Dendritic cell treated with granulocyte-macrophage colony-stimulating factor and Interleukin-4, amounts not matched to agents 40 ng/mL and 50 ng/mL, for 4 days (primary cell): ENCODE measurements around the gene EGFLAM.

Source experiments
- H3K27ac Mint-ChIP-seq: one replicate; pipeline ENCODE4 v1.8.0; 2022; ENCODE audit warnings: mild to moderate bottlenecking, mixed read lengths
- H3K27me3 Mint-ChIP-seq: one replicate; pipeline ENCODE4 v1.8.0; 2022; ENCODE audit warnings: mild to moderate bottlenecking, mixed read lengths
- H3K36me3 Mint-ChIP-seq: one replicate; pipeline ENCODE4 v1.8.0; 2022; ENCODE audit warnings: low read depth, mixed read lengths
- H3K4me1 Mint-ChIP-seq: one replicate; pipeline ENCODE4 v1.8.0; 2022; ENCODE audit warnings: low read depth, mixed read lengths
- H3K4me3 Mint-ChIP-seq: one replicate; pipeline ENCODE4 v1.8.0; 2022; ENCODE audit warnings: mild to moderate bottlenecking, moderate library complexity, mixed read lengths
- H3K9me3 Mint-ChIP-seq: one replicate; pipeline ENCODE4 v1.8.0; 2022; ENCODE audit warnings: mixed read lengths
- intact Hi-C: fragments of 100-400 bp; cut with micrococcal nuclease; formaldehyde crosslinking; loops from one replicate; pipeline ENCODE4 v1.15.0; 2022

EGFLAM gene

DNA sequence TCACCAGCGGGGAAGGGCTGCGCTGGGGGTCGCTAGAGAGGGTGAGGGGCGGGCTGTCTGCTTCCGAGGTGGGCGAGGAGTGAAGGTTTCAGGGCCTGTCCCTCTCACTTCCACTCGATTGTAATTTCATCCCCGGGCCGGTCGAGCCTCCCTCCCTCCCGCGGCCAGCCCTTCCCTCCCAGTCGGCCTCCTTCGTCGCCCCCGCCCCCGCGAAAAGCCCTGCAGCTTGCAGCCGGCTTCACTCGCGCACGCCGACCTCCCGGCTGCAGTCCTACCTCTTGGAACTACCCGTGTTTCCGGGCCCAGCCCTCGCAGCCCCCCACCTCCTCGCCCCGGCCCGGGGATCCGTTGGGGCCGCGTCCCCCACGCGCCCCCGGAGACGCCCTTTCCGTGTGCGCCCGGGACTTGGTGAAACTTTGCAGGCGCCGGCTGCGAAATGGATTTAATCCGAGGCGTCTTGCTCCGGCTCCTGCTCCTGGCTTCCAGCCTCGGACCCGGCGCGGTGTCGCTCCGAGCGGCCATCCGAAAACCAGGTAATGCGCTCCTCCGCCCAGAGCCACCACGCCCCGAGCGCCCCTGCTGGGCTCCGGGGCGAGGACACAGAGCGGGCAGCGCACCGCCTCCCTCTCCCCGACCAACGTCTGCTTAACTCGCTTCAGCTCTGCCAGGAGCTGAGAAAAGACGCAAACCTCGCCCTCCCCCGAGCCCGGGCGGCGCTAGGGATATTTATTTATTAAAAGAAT, at the start of gene EGFLAM:
Gene EGFLAM (plus strand): TSS at position 241 of the 743 bp plus-strand sequence. CDS start 196 bp downstream, at position 437.
- H3K36me3 Mint-ChIP-seq, result no peaks in the 10 kb centered on the region
- no peak within 1 kb of the TSS for H3K4me3 Mint-ChIP-seq
- intact Hi-C loops, result no loop called here
- no peaks in the 10 kb centered on the region for H3K4me1 Mint-ChIP-seq
- H3K27ac Mint-ChIP-seq, result no peak within 1 kb of the TSS
- peaks cover 62% of the 10 kb centered on the region for H3K27me3 Mint-ChIP-seq
- H3K9me3 Mint-ChIP-seq, result no peaks in the 10 kb centered on the region

- Mint-ChIP-seq H3K27ac (no peak overlapping the region), H3K4me3 (no peak overlapping the region), H3K9me3 (no peaks in the 10 kb centered on the region), H3K27me3 (peaks cover 5% of the 10 kb centered on the region), H3K36me3 (no peaks in the 10 kb centered on the region), H3K4me1 (no peaks in the 10 kb centered on the region)
- intact Hi-C loops, result no loop called here
These were observed 49.5 kb upstream of the EGFLAM start for GRCh38 chr5:38208782-38209378.

DNA sequence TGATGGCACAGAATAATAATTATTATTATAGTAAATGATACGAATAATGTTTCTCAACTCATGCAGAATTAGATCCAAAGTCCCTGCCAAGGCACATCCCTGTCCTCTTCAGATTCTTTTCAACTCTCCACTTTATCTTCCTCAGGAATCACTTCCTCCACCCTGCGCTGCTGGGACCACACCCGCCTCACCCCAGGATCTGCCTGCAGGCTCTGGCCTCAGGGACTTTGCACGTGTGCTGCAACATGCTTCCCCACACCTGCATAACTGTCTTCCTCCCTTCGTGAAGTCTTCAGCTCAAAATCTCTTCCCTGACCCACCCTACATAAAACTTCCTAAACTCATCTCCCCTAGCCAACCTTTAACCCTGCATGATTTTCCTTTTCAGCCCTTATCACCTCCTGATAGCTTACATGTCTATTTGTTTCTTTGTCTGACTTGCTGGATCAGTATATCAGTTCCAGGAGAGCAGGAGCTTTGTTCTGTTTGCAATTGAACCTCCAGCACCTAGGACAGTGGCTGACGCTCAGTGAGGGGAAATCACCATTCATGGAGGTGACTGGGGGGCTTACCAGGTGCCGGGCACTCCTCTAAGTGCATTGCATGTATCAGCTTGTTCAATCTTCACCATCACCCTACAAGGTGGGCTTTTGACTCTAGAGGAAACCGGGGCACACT, 47.5 kb upstream of the EGFLAM start:
- Mint-ChIP-seq H3K36me3 (no peaks in the 10 kb centered on the region), H3K4me3 (no peak overlapping the region), H3K9me3 (no peaks in the 10 kb centered on the region), H3K4me1 (no peaks in the 10 kb centered on the region), H3K27ac (no peak overlapping the region), H3K27me3 (peaks cover 2% of the 10 kb centered on the region)
- intact Hi-C loops, result no loop called here

DNA sequence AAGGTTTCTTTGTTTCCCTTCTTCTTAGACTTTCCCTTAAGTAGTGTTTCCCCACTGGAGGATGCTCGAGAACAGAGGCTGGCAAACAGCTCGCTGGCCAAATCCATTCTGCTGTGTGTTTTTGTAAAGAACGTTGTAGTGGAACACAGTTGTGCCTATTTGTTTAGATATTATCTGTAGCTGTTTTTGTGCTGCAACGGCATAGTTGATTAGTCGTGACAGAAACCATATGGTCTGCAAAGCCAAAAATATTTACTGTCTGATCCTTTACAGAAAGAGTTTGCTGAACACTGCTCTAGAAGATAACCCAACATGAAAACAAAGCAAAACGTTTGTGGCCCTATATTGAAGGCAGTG, 47.0 kb upstream of the EGFLAM start:
- intact Hi-C loops, result no loop called here
- Mint-ChIP-seq H3K9me3 (no peaks in the 10 kb centered on the region), H3K27ac (no peak overlapping the region), H3K4me1 (no peaks in the 10 kb centered on the region), H3K36me3 (no peaks in the 10 kb centered on the region), H3K4me3 (no peak overlapping the region), H3K27me3 (peaks cover 2% of the 10 kb centered on the region)

DNA sequence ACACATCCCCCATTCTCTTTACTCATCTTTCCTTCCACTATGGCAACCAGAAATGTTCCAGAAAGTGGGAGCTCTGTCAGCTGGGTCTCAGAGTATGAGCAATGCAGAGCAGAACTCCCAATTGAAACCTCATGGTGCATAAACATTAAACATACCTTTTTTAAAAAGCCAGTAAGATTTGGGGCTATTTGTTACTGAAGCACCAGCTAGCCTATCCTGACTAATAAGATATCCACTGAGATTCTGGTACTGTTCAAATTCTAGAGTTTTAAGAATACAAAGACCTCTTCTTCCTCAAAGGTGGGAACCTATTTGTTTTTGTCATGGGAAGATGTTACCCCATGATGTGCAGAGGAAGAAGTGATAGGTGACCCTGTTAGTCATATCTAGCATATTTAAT, 46.1 kb upstream of the EGFLAM start:
- Mint-ChIP-seq H3K27me3 (no peaks in the 10 kb centered on the region), H3K4me1 (no peaks in the 10 kb centered on the region), H3K9me3 (no peaks in the 10 kb centered on the region), H3K27ac (no peak overlapping the region), H3K36me3 (no peaks in the 10 kb centered on the region), H3K4me3 (no peak overlapping the region)
- intact Hi-C loops, result no loop called here

DNA sequence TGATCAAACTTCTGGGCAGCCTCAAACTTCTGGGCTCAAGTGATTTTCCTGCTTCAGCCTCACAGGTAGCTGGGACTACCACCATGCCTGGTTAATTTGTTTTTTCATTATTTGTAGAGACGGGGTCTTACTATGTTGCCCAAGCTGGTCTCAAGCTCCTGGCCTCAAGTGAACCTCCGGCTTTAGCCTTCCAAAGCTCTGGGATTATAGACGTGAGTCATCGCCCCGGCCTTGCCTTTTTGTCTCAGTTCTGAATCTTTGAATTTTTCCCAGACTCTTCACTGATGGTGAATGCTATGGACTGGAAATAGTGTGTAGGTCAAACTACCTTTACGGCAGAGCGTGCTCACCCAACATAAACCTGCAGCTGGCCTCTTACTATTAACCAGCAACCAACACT, 32.3 kb upstream of the EGFLAM start:
- H3K9me3 Mint-ChIP-seq, result no peaks in the 10 kb centered on the region
- H3K27me3 Mint-ChIP-seq, result no peaks in the 10 kb centered on the region
- H3K36me3 Mint-ChIP-seq, result no peaks in the 10 kb centered on the region
- intact Hi-C loops, result no loop called here
- no peaks in the 10 kb centered on the region for H3K4me1 Mint-ChIP-seq
- no peak overlapping the region for H3K27ac Mint-ChIP-seq
- H3K4me3 Mint-ChIP-seq, result no peak overlapping the region

GRCh38 chr5:38228914-38229313, 29.4 kb upstream of the EGFLAM start:
- peaks cover 1% of the 10 kb centered on the region for H3K27me3 Mint-ChIP-seq
- no peak overlapping the region for H3K4me3 Mint-ChIP-seq
- H3K27ac Mint-ChIP-seq, result no peak overlapping the region
- no peaks in the 10 kb centered on the region for H3K4me1 Mint-ChIP-seq
- H3K9me3 Mint-ChIP-seq, result peaks cover 1% of the 10 kb centered on the region
- intact Hi-C loops, result no loop called here
- H3K36me3 Mint-ChIP-seq, result no peaks in the 10 kb centered on the region

- Mint-ChIP-seq H3K27ac (no peak overlapping the region), H3K27me3 (peaks cover 1% of the 10 kb centered on the region), H3K4me1 (no peaks in the 10 kb centered on the region), H3K4me3 (no peak overlapping the region), H3K9me3 (peaks cover 8% of the 10 kb centered on the region), H3K36me3 (no peaks in the 10 kb centered on the region)
- intact Hi-C loops, result no loop called here
These were observed 23.6 kb upstream of the EGFLAM start for GRCh38 chr5:38234737-38235136.

- H3K36me3 Mint-ChIP-seq, result no peaks in the 10 kb centered on the region
- no peak overlapping the region for H3K27ac Mint-ChIP-seq
- peaks cover 3% of the 10 kb centered on the region for H3K27me3 Mint-ChIP-seq
- intact Hi-C loops, result no loop called here
- peaks cover 8% of the 10 kb centered on the region for H3K9me3 Mint-ChIP-seq
- no peak overlapping the region for H3K4me3 Mint-ChIP-seq
- no peaks in the 10 kb centered on the region for H3K4me1 Mint-ChIP-seq
These were observed 20.7 kb upstream of the EGFLAM start for GRCh38 chr5:38237681-38238080.

DNA sequence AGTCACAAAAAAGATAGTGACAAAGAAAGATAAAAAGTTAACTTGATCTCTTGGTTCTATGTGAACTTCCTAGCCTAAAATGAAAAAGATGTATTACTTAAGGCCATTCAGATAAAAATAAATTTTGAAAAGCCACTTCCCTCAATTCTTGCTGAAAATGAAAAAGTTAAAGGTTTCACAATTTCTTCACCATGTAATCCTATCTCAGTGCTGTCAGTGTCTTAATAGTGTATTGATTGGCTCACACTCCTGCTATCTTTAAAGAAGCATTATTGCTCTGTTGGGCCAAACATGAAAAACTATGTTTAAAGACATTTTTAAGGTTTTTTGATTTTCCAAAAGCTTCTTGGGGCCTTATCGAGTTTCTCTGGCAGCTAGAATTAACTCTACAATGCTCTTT, 18.1 kb upstream of the EGFLAM start:
- Mint-ChIP-seq H3K27me3 (peaks cover 1% of the 10 kb centered on the region), H3K4me3 (no peak overlapping the region), H3K4me1 (no peaks in the 10 kb centered on the region), H3K9me3 (no peaks in the 10 kb centered on the region), H3K27ac (no peak overlapping the region), H3K36me3 (no peaks in the 10 kb centered on the region)
- intact Hi-C loops, result no loop called here

- no peak overlapping the region for H3K4me3 Mint-ChIP-seq
- intact Hi-C loops, result no loop called here
- no peaks in the 10 kb centered on the region for H3K9me3 Mint-ChIP-seq
- no peak overlapping the region for H3K27ac Mint-ChIP-seq
- no peaks in the 10 kb centered on the region for H3K36me3 Mint-ChIP-seq
- H3K27me3 Mint-ChIP-seq, result peaks cover 1% of the 10 kb centered on the region
- H3K4me1 Mint-ChIP-seq, result no peaks in the 10 kb centered on the region
These were observed 16.7 kb upstream of the EGFLAM start for GRCh38 chr5:38241655-38242054.

GRCh38 chr5:38245307-38245706, 13.1 kb upstream of the EGFLAM start:
- peaks cover 6% of the 10 kb centered on the region for H3K27me3 Mint-ChIP-seq

DNA sequence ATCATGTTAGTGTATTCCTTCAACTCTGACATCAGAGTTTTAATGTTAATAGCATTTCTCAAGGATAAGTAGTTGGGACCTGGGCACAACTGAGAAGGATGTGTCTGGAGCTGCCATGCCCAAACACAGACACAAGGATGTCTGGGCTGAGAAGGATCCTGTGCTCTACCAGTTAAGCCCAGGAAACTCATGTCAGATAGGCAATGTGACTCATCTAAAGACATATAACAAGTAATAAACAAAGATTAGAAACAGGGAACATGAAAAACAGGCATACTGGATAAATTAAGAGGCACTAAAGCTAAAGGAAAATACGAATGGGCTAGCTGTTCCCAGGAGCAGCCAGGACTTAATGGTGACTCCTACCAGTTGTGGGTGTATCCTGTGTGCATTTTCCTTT, 9.1 kb upstream of the EGFLAM start:
- peaks cover 14% of the 10 kb centered on the region for H3K27me3 Mint-ChIP-seq
- no peaks in the 10 kb centered on the region for H3K9me3 Mint-ChIP-seq
- H3K4me3 Mint-ChIP-seq, result no peak overlapping the region
- no peaks in the 10 kb centered on the region for H3K4me1 Mint-ChIP-seq
- intact Hi-C loops, result no loop called here
- no peak overlapping the region for H3K27ac Mint-ChIP-seq
- no peaks in the 10 kb centered on the region for H3K36me3 Mint-ChIP-seq

More at GRCh38 chr5:38245307-38245706, 13.1 kb upstream of the EGFLAM start:
- intact Hi-C loops, result no loop called here
- Mint-ChIP-seq H3K27ac (no peak overlapping the region), H3K4me1 (no peaks in the 10 kb centered on the region), H3K36me3 (no peaks in the 10 kb centered on the region), H3K9me3 (no peaks in the 10 kb centered on the region), H3K4me3 (no peak overlapping the region)

DNA sequence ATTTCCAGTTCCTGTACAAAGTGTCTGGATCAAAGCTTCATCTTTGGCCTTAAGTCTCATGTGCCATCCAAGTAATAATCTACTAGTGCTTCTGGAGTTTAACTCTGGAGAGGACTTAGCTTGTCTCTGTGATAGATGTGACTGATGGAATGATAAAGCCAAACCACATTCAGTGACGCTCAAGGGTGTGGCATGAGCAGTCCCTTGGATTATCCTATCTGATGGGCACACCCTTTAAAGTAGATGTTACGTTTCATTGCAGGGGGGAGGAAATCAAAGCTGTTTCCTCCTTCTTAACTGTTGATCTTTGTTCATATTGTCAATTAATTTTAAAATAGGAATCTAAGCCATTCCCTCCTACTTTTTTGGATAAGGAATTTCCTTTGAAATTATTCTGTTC, 8.5 kb upstream of the EGFLAM start:
- H3K9me3 Mint-ChIP-seq, result no peaks in the 10 kb centered on the region
- H3K27ac Mint-ChIP-seq, result no peak overlapping the region
- H3K4me3 Mint-ChIP-seq, result no peak overlapping the region
- no peaks in the 10 kb centered on the region for H3K4me1 Mint-ChIP-seq
- H3K36me3 Mint-ChIP-seq, result no peaks in the 10 kb centered on the region
- peaks cover 14% of the 10 kb centered on the region for H3K27me3 Mint-ChIP-seq
- intact Hi-C loops, result no loop called here
